EL (cell line): Measurements from ENCODE around the gene PTK6.

Source experiments
- DNase-seq: peaks from one replicate; pipeline ENCODE4 v3.0.0-alpha.2; 2016

PTK6 gene

GRCh38 chr20:63556873-63557478, 19.8 kb upstream of the PTK6 start:
- no peak for DNase-seq

- DNase-seq: no peak
These were observed 18.6 kb upstream of the PTK6 start for GRCh38 chr20:63555661-63556381.

- DNase-seq: peak; percentile 41
These were observed 17.4 kb upstream of the PTK6 start for GRCh38 chr20:63554361-63555278.

DNA sequence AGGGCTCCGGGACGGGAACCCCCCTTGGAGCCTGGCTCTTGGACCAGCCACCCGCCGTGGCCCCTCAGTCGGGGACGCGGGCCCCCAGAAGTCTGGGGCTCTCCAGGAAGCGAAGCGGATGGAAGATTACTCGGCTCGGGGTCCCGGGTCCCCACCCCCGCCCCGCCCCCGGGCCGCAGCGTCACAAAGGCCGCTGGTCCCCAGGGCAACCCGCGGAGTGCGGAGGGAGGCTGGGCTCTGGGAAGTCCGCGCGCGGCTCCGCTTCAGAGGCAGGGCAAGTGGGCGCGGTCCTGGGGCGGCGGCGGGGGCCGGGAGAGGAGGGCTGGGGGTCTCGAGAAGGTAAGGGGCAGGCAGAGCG, 16.7 kb upstream of the PTK6 start, which contains the start of gene FNDC11:
Gene FNDC11, plus strand, starts transcription at position 227 of the 358 bp plus-strand sequence. CDS start 1,505 bp downstream, outside the sequence.
- peak; percentile 48 for DNase-seq

- peak; percentile 80 for DNase-seq
These were observed 16.2 kb upstream of the PTK6 start for GRCh38 chr20:63553251-63553932.

GRCh38 chr20:63552481-63553249, 15.5 kb upstream of the PTK6 start:
- DNase-seq: peak; percentile 34

DNA sequence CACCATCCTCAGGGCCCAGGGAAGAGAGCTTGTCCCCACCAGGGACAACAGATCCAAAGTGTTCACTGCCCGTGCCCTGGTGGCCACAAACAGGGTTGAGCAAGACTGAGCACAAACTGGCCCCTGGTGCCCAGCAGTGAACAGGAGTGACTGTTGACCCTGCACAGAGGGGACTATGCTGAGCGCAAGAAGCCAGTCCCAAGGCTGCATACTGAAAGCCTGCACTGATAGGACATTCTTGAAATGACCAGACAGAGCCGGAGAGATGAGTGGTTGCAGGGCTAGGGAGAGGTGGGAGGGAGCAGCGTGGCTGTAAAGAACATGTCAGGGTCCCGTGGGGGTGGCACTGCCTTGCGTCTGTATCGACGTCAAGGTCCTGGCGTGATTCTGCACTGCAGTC, 13.9 kb upstream of the PTK6 start:
- peak; percentile 41 for DNase-seq

GRCh38 chr20:63549679-63550282, 12.6 kb upstream of the PTK6 start:
- DNase-seq: no peak

- DNase-seq: no peak
These were observed 11.8 kb upstream of the PTK6 start for GRCh38 chr20:63549019-63549418.

DNA sequence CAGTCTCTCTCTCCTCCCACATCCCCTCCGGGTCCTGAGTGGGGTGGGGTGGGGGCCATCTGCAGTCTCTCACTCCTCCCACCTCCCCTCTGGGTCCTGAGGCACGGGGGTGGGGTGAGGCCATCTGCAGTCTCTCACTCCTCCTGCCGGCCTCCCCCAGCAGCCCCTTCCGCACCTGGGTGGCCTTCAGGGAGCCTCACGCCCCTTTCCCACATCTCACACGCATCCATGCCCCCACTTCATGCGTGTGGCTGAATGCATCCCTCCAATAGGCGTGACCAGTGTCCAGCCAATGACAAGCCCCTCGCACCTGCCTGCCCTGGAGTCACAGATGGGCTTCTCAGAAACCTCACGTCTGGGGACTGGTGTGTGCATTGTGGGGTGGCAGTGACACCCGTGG, 11.4 kb upstream of the PTK6 start:
- no peak for DNase-seq

DNA sequence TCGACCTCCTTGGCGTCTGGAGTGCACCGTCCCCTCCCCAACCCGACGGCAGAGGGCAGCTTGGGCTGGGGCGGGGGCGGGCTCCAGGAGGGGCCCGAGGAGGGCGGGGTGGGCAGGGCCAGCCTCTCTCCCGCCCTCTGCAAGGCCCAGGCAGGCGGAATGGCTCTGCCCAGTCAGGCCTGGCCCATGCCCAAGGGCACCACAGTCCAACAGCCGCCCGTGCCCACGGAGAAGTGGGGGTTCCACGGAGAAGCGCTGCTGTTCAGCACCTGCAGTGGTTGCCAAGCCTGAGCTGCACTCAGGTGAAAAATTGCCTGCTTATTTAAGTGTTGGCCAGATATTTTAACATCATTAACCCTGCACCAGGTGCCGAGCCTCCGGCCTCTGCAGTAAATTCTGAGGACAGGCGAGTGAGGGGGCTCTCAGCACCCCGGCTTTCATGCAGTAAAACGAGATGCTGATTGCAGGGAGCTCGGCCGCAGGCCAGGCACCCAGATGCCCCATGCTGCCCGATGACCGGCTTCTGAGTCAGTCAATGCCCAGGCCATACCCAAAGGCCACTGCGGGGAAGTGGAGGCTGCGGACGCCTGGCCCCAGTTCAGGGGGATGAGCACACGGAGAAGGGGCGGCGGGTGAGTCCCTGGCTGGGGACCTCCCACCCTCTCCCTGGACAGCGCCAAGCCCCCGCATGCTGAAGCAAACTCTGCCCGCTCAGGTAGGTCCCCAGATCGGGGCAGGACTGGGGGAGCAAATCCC, 10.7 kb upstream of the PTK6 start, which contains the start of gene SRMS:
Gene SRMS, minus strand, starts transcription at position 25 of the 756 bp plus-strand sequence. CDS start 286 bp downstream, outside the sequence.
- DNase-seq: no peak

- DNase-seq: no peak
These were observed 10.0 kb upstream of the PTK6 start for GRCh38 chr20:63546956-63547724.

GRCh38 chr20:63546256-63546955, 9.2 kb upstream of the PTK6 start:
- DNase-seq: no peak

GRCh38 chr20:63545814-63546213, 8.6 kb upstream of the PTK6 start:
- no peak for DNase-seq

DNA sequence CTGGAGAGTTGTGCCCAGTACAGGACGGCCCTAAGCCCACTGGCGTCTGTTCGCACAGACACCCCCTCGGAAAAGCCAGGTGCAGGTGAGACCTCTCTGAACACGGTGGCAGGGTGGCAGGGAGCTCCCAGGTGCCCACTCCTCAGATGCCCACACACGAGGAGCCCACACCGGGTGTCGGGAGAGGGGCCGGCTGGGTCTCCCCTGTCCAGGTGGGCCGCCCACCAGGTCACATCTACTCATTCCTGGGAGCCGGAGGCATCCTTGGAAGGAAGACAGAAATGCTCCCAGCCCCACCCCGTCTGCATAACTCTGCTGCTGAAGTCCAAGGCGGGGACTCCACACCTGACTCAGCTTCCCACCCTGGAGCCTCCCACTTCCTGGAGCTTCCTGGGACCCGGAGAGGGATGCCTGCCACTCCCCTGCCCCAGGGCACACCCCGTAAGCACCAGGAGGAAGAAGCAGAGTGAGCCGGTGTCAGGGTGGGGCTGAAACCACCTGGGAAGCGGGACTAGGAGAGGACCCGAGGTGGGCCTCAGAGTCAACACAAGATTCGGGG, 7.9 kb upstream of the PTK6 start:
- peak; percentile 37 for DNase-seq

GRCh38 chr20:63544241-63544957, 7.2 kb upstream of the PTK6 start:
- DNase-seq: no peak

DNA sequence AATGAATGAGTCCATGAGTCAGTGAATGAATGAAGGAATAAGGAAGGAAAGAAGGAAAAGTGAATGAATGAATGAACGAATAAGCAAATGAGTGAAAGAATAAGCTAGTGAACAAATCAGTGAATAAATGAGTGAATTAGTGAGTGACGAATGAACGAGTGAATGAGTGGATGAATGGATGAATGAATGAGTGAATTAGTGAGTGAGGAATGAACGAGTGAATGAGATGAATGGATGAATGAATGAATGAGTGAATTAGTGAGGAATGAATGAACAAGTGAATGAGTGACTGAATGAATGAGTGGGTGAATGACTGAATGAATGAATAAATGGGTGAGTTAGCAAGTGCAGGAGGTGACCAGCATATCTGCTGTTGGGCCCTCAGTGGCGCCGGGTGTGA, 6.6 kb upstream of the PTK6 start:
- DNase-seq: no peak

GRCh38 chr20:63543131-63543530, 6.0 kb upstream of the PTK6 start:
- DNase-seq: no peak
